ENCODE measurements around the gene EDEM3.

- TF ChIP-seq CTCF (IDR thresholded peaks at IDR 0.05) (no peak), POLR2A (IDR thresholded peaks at IDR 0.05) (no peak), POLR2AphosphoS5 (IDR thresholded peaks at IDR 0.05) (no peak)
These were observed 47.9 kb upstream of the EDEM3 start for GRCh38 chr1:184802354-184803179.

All from gastroesophageal sphincter (tissue), 3 donors.